ENCODE data around the gene HMGCL.
"Not testable (repeated sequence)": the region's sequence is repeated elsewhere in the genome, so short reads cannot be mapped to it uniquely, and the experiment has no call there.

GRCh38 chr1:23847482-23848095 lies 22.4 kb upstream of the HMGCL start:
- TF ChIP-seq CTCF, POLR2A (IDR thresholded peaks at IDR 0.05): not testable (repeated sequence)
